ENCODE measurements around the gene ADA.

Gene ADA

DNA sequence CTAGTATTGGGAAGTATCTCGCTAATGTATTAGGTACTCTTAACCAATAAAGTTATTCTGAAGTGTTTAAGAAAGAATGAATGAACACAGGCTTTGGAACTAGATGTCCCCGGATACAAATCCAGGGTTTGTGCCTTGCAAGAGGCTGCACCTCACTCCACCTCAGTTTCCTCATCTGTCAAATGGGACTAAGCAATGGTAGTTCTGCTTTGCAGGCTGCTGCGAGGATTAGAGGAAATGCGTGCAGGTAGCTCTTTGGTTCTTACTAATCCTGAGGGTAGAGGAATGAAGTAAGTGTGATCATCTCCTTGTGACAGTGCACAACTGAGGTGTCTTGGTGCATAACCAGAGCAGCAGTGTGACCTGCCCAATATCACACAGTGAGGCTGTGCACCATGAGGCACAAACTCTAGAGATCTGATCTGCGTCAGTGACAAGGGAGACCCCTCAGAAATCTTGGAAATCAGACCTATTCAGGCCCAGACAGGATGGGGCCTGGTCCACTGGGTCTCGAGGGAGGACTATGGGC, 26.7 kb downstream of the ADA start:
- TF ChIP-seq, protein P1, sequence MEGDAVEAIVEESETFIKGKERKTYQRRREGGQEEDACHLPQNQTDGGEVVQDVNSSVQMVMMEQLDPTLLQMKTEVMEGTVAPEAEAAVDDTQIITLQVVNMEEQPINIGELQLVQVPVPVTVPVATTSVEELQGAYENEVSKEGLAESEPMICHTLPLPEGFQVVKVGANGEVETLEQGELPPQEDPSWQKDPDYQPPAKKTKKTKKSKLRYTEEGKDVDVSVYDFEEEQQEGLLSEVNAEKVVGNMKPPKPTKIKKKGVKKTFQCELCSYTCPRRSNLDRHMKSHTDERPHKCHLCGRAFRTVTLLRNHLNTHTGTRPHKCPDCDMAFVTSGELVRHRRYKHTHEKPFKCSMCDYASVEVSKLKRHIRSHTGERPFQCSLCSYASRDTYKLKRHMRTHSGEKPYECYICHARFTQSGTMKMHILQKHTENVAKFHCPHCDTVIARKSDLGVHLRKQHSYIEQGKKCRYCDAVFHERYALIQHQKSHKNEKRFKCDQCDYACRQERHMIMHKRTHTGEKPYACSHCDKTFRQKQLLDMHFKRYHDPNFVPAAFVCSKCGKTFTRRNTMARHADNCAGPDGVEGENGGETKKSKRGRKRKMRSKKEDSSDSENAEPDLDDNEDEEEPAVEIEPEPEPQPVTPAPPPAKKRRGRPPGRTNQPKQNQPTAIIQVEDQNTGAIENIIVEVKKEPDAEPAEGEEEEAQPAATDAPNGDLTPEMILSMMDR (conservative IDR thresholded peaks at IDR 0.05) = no peak
- no peak overlapping the region for H3K27ac ChIP-seq

DNA sequence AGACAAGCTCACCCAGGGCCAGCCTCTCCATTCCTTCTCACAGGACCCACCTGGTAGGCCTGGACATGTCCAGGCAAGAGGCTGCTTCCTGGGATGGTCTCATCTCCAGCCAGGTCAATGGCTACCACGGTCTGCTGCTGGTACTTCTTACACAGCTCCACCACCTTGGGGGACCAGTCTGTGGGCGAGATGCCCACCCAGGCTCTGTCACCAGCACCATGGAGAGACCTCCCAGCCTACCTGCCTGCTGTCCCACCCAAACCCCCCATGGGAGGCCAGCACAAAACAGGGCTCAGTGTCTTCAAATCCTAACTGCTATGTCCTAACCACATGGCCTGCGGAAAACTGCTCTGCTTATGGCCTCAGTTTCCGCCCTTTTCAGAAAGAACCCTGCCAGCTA, 27.3 kb downstream of the ADA start:
- no peak overlapping the region for H3K27ac ChIP-seq
- TF ChIP-seq, protein P1 (conservative IDR thresholded peaks at IDR 0.05) = no peak

DNA sequence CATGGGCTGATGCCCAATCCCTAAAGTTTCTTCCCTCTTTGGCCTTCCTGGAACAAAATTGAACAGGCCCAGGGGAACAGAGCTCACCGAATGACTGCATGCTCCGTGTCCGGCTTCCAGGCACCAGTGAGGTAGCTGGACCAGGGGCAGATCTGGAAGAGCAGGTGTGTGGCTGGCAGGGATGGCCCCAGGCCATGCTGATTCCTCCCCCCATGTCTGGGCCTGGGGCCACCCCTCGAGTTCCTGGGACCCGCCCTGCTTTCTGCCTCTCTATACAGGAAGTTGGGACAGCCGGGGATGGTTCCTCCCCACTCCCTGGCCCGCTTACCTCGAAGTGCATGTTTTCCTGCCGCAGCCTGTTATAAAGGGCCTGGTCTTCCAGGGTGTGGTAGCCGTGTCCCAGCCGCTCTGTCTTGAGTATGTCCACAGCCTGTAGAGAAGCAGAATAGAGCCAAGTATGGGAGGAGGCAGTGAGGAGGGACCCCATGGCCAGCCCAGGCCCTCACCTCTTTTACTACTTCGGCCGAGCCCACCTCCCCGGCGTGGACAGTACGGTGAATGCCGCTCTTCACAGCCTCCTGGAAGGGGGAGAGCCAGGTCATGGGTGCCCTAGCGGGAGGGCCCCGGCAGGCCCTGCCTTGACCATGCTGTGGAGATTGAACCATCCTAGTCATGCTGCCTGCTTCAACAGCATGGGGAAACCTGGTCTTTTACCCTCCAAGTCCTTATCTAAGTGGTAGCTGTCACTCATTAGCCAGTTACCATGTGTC, 28.8 kb downstream of the ADA start:
- TF ChIP-seq, protein P1 (conservative IDR thresholded peaks at IDR 0.05) = no peak
- no peak overlapping the region for H3K27ac ChIP-seq

DNA sequence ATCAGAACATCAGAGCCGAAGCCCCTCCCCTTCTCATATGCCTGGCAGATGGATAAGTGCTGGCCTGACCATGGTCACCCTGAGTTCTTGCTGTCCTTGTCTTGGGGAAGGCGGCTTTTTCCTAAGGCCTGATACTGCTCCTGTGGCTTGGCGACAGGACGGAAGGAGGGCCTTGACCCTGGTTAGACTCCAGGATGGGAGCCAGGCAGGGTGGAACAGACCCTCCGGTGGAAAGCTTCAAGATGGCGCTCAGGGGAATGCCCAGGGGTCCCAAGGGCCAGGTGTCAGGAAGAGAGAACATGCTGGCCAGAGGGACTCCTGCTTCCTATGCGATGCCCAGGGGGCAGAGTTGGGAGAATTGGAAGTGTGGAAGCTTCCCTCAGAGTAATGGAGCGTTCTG, 29.6 kb downstream of the ADA start:
- TF ChIP-seq, protein P1 (conservative IDR thresholded peaks at IDR 0.05) = no peak
- no peak overlapping the region for H3K27ac ChIP-seq

DNA sequence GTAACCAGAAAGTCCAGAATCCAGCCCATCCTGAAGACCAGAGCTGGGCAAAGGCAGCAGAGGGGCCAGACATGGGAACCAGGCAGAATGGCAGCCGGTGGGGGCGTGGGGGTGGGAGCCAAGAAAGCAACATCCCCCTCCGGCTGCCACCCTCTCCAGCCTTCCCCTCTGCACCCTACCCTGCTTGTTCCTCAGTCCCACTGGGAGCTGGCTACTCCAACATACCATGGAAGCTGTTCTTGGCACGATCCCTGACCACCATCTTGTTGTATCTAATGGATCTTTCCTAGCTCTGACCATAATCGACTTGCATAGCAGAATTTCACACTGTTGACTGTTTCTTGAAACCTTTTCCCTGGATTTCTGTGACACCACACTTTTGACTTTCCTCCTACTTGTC, 30.2 kb downstream of the ADA start:
- H3K27ac ChIP-seq = no peak overlapping the region
- TF ChIP-seq, protein P1 (conservative IDR thresholded peaks at IDR 0.05) = no peak

DNA sequence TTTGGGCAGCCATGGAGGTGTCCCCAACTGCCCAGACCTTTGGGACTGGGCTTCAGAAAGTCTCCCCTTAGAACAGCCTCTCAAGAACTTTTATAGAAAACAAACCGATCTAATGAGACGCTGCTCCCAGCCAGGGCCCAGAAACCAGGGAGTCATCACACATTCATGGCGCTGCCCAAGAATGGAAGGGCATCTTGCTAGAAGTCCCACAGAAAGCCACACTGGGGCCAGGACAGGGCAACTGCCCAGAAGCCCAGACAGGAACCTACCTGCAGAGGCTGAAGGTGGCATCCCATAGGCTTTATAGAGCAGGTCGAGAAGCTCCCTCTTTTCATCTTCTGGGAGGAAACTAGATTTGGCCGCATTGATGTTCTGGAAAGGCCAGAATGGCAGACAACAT, 31.5 kb downstream of the ADA start:
- no peak overlapping the region for H3K27ac ChIP-seq
- TF ChIP-seq, protein P1 (conservative IDR thresholded peaks at IDR 0.05) = no peak

DNA sequence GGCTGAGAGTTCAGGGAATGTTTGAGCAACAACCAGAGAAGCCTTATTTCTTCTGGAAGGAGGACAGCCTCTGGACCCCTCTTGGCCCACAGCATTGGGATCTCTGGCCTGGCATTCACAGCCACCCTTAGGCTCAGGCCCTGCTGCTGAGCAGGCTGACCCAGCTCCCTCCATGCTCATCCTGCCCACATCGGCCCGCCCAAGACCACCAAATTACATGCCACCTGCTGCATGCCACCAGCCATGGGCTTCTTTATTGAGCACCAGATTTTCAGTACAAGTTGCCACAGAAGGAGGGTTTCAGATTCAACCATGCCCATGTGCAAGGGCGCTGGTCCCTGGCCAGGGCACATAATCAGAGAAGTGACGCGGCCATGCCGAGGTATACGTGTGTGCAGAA, 32.2 kb downstream of the ADA start:
- no peak overlapping the region for H3K27ac ChIP-seq
- TF ChIP-seq, protein P1 (conservative IDR thresholded peaks at IDR 0.05) = no peak
